ENCODE measurements around the gene RNF10.
"Not testable (repeated sequence)": the region's sequence is repeated elsewhere in the genome, so short reads cannot be mapped to it uniquely, and the experiment has no call there.

Gene RNF10

GRCh38 chr12:120528861-120529525 is 5.2 kb upstream of the RNF10 start, which contains the start of gene COQ5:
Gene COQ5, minus strand, starts transcription at chr12:120529158. Its CDS starts 17 bp downstream, at chr12:120529141.
- peak; percentile 56 to 96 (median 84) for DNase-seq

- peak in 3 of 51 donors; percentile 2 to 77 (median 4) for DNase-seq
These were observed 4.3 kb upstream of the RNF10 start for GRCh38 chr12:120529641-120530417.

GRCh38 chr12:120530418-120530761 is 3.8 kb upstream of the RNF10 start:
- not testable (repeated sequence) for DNase-seq

GRCh38 chr12:120532701-120533238 is 1.4 kb upstream of the RNF10 start:
- DNase-seq: no peak

DNA sequence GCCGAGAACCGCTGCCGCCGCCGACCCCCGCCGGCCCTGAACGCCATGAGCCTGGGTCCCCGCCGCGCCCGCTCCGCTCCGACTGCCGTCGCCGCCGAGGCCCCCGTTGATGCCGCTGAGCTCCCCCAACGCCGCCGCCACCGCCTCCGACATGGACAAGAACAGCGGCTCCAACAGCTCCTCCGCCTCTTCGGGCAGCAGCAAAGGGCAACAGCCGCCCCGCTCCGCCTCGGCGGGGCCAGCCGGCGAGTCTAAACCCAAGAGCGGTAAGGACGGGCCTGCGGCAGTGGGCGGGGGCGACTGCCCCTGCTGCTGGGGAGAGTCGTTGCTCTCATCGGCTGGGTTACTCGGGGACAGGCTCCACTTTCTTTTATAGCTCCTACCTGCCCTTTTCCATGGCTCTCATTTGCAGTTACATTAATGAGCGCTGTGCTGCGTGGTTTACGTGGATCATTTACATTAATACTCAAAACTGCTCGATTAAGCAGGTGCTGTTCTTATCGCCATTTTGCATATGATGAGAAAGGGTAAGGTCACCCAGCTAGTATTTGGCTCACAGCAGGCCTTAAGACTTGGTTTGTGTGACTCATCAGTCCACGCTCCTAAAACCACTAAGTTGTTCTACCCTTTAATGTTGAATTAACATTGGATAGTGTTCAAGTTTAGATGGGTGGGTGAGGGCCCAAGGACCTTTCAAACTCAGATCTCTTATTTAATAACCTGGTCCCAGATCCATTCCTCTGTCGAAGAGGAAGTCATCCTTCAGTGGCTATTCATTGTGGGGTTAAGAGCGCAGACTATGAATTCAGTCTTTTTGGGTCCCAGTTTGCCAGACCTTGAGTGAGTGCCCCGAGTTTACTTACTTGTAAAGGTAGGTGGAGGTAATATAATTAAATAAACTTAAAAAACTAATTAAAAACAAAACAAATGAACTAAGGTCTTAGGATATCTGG is 823 bp downstream of the RNF10 start:
- peak in 18 of 51 donors; percentile 22 to 47 (median 39) for DNase-seq

DNA sequence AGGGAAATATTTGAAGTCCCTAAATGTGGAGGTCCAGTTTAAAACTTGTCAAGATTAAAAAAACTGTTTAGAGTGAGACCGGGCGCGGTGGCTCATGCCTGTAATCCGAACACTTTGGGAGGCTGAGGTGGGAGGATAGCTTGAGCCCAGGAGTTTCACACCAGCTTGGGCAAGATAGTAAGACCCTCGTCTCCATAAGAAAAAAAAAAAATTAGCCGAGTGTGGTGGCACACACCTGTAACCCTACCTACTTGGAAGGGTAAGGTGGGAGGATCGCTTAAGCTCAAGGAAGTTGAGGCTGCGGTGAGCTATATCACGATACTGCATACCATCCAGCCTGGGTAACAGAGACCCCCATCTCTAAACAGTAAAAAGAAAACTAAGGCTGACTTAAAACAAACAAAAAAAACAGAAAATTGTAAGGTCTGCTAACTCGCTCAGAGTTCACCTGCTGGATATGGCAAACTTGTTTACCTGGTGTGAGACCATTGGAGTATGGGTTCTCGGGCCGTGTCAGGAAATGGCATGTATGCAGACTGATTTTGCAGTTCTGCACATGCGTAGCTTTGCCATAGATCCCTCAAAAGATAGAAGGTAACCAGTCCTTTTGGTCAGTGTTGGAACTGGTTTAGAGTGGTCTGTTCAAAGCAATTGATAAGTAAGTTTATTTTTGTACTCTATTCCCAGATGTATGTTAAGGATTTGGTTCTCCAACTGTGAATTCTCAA is 2.1 kb downstream of the RNF10 start:
- no peak for DNase-seq

- no peak for DNase-seq
These were observed 3.7 kb downstream of the RNF10 start for GRCh38 chr12:120537856-120538220.

GRCh38 chr12:120538281-120539156 is 4.4 kb downstream of the RNF10 start:
- DNase-seq: peak in 8 of 51 donors; percentile 0 to 22 (median 12)

DNA sequence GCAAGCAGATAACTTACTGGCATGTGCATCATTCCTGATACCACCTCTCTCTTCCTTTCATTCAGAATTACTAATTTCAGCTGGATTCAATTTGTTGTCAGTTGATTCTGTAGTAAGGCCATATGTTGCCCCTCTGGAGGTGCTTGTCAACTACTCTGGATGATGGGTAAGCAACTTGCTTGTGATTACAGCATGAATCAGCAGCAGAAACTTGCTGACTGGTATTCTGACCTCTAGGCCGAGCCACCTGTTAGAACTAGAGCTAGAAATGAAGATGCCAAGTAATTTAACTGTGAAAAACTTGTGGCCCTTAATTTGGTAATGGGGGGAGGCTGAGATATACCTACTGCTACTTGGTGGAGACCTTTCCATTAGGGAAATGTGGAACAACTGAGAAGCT is 5.1 kb downstream of the RNF10 start:
- no peak for DNase-seq

DNA sequence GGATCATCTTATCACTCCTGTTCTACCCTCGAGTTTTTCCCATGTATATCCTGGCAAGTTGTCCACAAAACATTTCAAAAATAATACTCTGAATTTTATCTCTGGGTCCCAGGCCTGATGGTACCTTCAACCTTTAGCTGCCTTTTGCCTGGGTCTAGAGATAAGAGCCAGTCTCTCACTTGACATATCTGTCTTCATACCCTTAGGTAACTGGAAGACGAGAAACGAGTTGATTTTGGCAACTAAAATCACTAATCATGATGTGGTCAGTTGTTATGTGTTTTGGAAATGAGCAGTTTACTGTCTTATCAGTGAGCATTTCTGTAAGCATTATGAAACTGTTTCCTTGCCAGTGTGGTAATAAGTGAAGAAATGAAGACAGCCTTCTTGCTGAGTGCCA is 6.3 kb downstream of the RNF10 start:
- DNase-seq: no peak

DNA sequence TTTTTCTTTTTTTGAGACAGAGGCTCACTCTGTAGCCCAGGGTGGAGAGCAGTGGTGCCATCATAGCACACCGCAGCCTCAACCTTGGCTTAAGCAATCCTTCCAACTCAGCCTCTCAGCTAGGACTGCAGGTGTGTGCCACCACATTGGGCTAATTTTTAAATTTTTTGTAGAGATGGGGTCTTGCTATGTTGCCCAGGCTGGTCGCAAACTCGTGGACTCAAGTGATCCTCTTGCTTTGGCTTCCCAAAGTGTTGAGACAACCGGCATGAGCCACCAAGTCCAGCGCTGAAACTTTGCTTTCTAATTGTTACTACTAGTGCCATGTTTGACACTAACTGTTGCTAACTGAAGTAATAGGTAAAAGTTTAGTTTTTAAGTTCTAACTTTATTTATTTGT is 8.0 kb downstream of the RNF10 start:
- no peak for DNase-seq

DNA sequence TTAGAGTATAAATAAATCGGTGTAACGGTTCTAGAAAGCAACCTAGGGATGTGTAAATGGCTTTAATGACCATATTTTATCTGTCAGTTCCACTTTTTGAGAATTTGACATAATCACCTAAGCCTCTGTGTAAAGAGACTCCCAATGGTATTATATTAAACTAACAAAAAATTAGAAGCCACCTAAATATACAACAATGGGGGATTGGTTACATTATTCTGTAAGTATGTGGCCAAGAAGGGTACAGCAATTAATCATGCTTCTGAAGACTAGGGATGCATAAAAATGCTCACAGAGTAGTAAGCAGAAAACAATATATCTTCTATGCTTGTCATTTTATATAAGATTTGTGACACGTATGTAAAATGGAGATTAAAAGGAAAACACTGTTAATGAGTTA is 10.5 kb downstream of the RNF10 start:
- DNase-seq: no peak

DNA sequence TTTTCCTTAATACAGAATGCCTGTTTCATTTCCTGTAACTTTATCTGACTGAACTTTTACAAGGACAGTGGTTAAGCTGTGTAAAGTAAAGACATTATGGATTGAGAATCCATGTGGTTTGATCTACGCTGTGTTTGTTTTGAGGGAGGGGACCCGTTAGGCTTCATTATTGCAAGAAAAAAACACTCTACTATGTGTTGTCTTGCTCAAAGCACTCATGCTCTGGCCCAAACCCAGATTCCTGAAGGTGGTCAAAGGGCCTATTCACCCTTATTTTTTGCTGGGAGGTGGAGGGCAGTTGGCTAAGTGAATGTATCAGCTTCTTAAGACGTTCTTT is 11.9 kb downstream of the RNF10 start:
- no peak for DNase-seq

GRCh38 chr12:120554678-120555077 is 20.5 kb downstream of the RNF10 start:
- DNase-seq: peak in 2 of 51 donors; percentile 8 to 10

DNA sequence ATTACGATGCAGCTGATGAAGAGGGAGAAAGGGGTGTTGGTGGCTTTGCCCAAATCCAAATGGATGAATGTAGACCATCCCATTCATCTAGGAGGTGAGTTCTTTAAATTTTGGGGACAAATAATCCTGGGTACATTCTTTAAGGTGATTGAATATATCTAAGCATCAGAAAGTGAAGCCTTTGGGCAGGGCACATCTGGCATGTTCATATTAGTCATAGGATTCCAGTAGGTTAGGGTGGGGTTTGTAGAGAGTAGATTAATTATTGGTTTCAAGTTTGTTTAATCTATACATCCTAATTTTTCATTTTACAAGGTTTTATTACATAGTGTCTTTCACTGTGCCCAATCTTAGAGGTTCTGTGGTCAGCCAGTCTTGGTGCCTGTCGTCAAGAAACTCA is 23.4 kb downstream of the RNF10 start:
- no peak for DNase-seq

- no peak for DNase-seq
These were observed 28.8 kb downstream of the RNF10 start for GRCh38 chr12:120562906-120563305.

GRCh38 chr12:120563495-120563894 is 29.3 kb downstream of the RNF10 start:
- DNase-seq: no peak

DNA sequence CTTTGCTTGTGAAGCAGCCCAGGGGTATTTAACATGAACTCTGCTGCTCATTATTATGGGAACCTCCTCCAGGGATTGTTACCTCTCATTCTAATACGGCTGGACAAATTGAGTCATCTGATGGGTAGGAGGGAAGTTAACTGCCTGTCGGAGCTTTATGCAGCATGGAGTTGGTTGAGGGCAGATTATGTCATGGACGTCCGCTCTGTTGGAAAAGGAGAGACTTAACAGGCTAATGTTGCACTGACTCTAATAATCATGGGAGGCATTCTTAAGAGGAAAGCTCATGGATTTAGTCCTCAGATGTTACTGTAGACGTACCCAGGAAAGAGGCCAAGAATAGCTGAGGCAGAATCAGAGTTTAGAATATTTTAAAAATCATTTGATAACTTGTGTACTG is 37.1 kb downstream of the RNF10 start:
- no peak for DNase-seq

- no peak for DNase-seq
These were observed 39.4 kb downstream of the RNF10 start for GRCh38 chr12:120573560-120573959.

- DNase-seq: no peak
These were observed 40.0 kb downstream of the RNF10 start for GRCh38 chr12:120574106-120574505.

Data from hypothalamus (tissue), 51 donors.